Skeletal muscle cell (primary cell): Measurements from ENCODE around the gene CCR2.
"Not testable (repeated sequence)": the region's sequence is repeated elsewhere in the genome, so short reads cannot be mapped to it uniquely, and the experiment has no call there.

Experiments used
- DNase-seq: peaks from one replicate; pipeline ENCODE4 v3.0.0-alpha.2; 2010; ENCODE audit warnings: low read depth
- H3K4me3 ChIP-seq: 2 replicates; pipeline ENCODE4 v1.5.1; 2011; ENCODE audit warnings: low read depth, mild to moderate bottlenecking, control low read depth, low read length, moderate library complexity

Gene CCR2

GRCh38 chr3:46372492-46373359 lies 18.8 kb downstream of the CCR2 start:
- no peak overlapping the region for H3K4me3 ChIP-seq
- no peak for DNase-seq

GRCh38 chr3:46374755-46375154 lies 20.8 kb downstream of the CCR2 start:
- no peak overlapping the region for H3K4me3 ChIP-seq
- no peak for DNase-seq

GRCh38 chr3:46375218-46375617 lies 21.3 kb downstream of the CCR2 start:
- no peak overlapping the region for H3K4me3 ChIP-seq
- DNase-seq: no peak

GRCh38 chr3:46375814-46376213 lies 21.9 kb downstream of the CCR2 start:
- H3K4me3 ChIP-seq: no peak overlapping the region
- no peak for DNase-seq

- no peak overlapping the region for H3K4me3 ChIP-seq
- no peak for DNase-seq
These were observed 24.6 kb downstream of the CCR2 start for GRCh38 chr3:46378426-46378942.

- no peak overlapping the region for H3K4me3 ChIP-seq
- DNase-seq: no peak
These were observed 26.7 kb downstream of the CCR2 start for GRCh38 chr3:46380471-46381221.

- no peak overlapping the region for H3K4me3 ChIP-seq
- no peak for DNase-seq
These were observed 27.7 kb downstream of the CCR2 start for GRCh38 chr3:46381625-46382024.

GRCh38 chr3:46383211-46383950 lies 29.5 kb downstream of the CCR2 start:
- no peak overlapping the region for H3K4me3 ChIP-seq
- DNase-seq: no peak

- no peak for DNase-seq
- H3K4me3 ChIP-seq: no peak overlapping the region
These were observed 30.0 kb downstream of the CCR2 start for GRCh38 chr3:46383951-46384330.

- DNase-seq: no peak
- no peak overlapping the region for H3K4me3 ChIP-seq
These were observed 32.3 kb downstream of the CCR2 start for GRCh38 chr3:46386205-46386604.

- not testable (repeated sequence) for DNase-seq
These were observed 34.9 kb downstream of the CCR2 start for GRCh38 chr3:46388847-46389246.

GRCh38 chr3:46389306-46389705 lies 35.4 kb downstream of the CCR2 start:
- H3K4me3 ChIP-seq: no peak overlapping the region
- DNase-seq: no peak

More at GRCh38 chr3:46388847-46389246, 34.9 kb downstream of the CCR2 start:
- H3K4me3 ChIP-seq: not testable (repeated sequence)

- not testable (repeated sequence) for H3K4me3 ChIP-seq, DNase-seq
These were observed 37.6 kb downstream of the CCR2 start for GRCh38 chr3:46391526-46391925.

GRCh38 chr3:46393011-46393410 lies 39.1 kb downstream of the CCR2 start:
- no peak overlapping the region for H3K4me3 ChIP-seq
- DNase-seq: no peak

GRCh38 chr3:46393554-46394434 lies 39.9 kb downstream of the CCR2 start:
- no peak for DNase-seq
- H3K4me3 ChIP-seq: no peak overlapping the region

- no peak overlapping the region for H3K4me3 ChIP-seq
- no peak for DNase-seq
These were observed 41.3 kb downstream of the CCR2 start for GRCh38 chr3:46395210-46395661.

- no peak for DNase-seq
- H3K4me3 ChIP-seq: no peak overlapping the region
These were observed 42.0 kb downstream of the CCR2 start for GRCh38 chr3:46395766-46396530.

GRCh38 chr3:46397111-46397510 lies 43.2 kb downstream of the CCR2 start:
- H3K4me3 ChIP-seq: no peak overlapping the region
- no peak for DNase-seq
